Neural progenitor cell (in vitro differentiated cells): ENCODE data around the gene GOLT1A. TPM values are rescaled to one million over a fixed set of nuclear protein-coding genes. Genes with fewer than 3 reads are reported as not detected.

Experiments used
- DNase-seq: peaks from one replicate; pipeline ENCODE4 v3.0.0-alpha.2; 2016; ENCODE audit warnings: low spot score
- H2AFZ ChIP-seq: fragments of 200-600 bp; sonication (generic); replicated peaks from 2 replicates; pipeline ENCODE4 v1.6.1; 2016; ENCODE audit warnings: antibody characterized with exemption
- H3F3A ChIP-seq: fragments of 200-600 bp; sonication (generic); 2 replicates; pipeline ENCODE4 v1.6.1; 2016; ENCODE audit warnings: antibody characterized with exemption, low read depth
- H3K27ac ChIP-seq: fragments of 200-600 bp; sonication (generic); 2 replicates; pipeline ENCODE4 v1.5.1; 2016; ENCODE audit warnings: mild to moderate bottlenecking
- H3K27me3 ChIP-seq: fragments of 200-600 bp; sonication (generic); 2 replicates; pipeline ENCODE4 v1.6.1; 2016; ENCODE audit warnings: mild to moderate bottlenecking, moderate library complexity
- H3K36me3 ChIP-seq: fragments of 200-600 bp; sonication (generic); 2 replicates; pipeline ENCODE4 v1.5.1; 2016
- H3K4me1 ChIP-seq: fragments of 200-600 bp; sonication (generic); 2 replicates; pipeline ENCODE4 v1.6.1; 2016; ENCODE audit warnings: mixed run types
- H3K4me2 ChIP-seq: fragments of 200-600 bp; sonication (generic); 2 replicates; pipeline ENCODE4 v1.6.1; 2016
- H3K4me3 ChIP-seq: fragments of 200-600 bp; sonication (generic); 2 replicates; pipeline ENCODE4 v1.5.1; 2016
- H3K79me2 ChIP-seq: fragments of 200-600 bp; sonication (generic); 2 replicates; pipeline ENCODE4 v1.6.1; 2016; ENCODE audit warnings: low read depth
- H3K9ac ChIP-seq: fragments of 200-600 bp; sonication (generic); 2 replicates; pipeline ENCODE4 v1.6.1; 2016
- H3K9me3 ChIP-seq: fragments of 200-600 bp; sonication (generic); 2 replicates; pipeline ENCODE4 v1.5.1; 2016; ENCODE audit warnings: low read depth
- H4K20me1 ChIP-seq: fragments of 200-600 bp; sonication (generic); 2 replicates; pipeline ENCODE4 v1.6.1; 2016; ENCODE audit warnings: low read depth
- H3K27ac Mint-ChIP-seq: 3 replicates; pipeline ENCODE4 v1.8.0; 2021; ENCODE audit warnings: mixed read lengths
- H3K27me3 Mint-ChIP-seq: 2 replicates; pipeline ENCODE4 v1.8.0; 2022; ENCODE audit warnings: low read depth, mild to moderate bottlenecking, inconsistent platforms, moderate library complexity, mixed read lengths; ENCODE audit not compliant: insufficient read depth
- H3K36me3 Mint-ChIP-seq: 3 replicates; pipeline ENCODE4 v1.8.0; 2021; ENCODE audit warnings: mixed read lengths
- H3K4me1 Mint-ChIP-seq: 3 replicates; pipeline ENCODE4 v1.8.0; 2021; ENCODE audit warnings: mixed read lengths
- H3K4me3 Mint-ChIP-seq: 3 replicates; pipeline ENCODE4 v1.8.0; 2021; ENCODE audit warnings: mild to moderate bottlenecking, moderate library complexity, mixed read lengths
- H3K9me3 Mint-ChIP-seq: 3 replicates; pipeline ENCODE4 v1.8.0; 2020; ENCODE audit warnings: mixed read lengths
- EZH2 ChIP-seq: fragments of 200-600 bp; sonication (generic); IDR thresholded peaks from 2 replicates; pipeline ENCODE4 v1.6.1; 2017; ENCODE audit warnings: antibody characterized with exemption, mild to moderate bottlenecking, moderate library complexity
- EZH2phosphoT487 ChIP-seq: fragments of 200-600 bp; sonication (generic); IDR thresholded peaks from 2 replicates; pipeline ENCODE4 v1.6.1; 2017; ENCODE audit warnings: antibody characterized with exemption
- total RNA-seq: library from RNA; depleted of rRNA; stranded (reverse); fragments of >200 nt; gene quantifications from 2 replicates; pipeline ENCODE4 v1.2.3, GENCODE V29; 2015; ENCODE audit warnings: low replicate concordance
- TF ChIP-seq, protein P1 (sequence below): fragments of 200-600 bp; sonication (generic); IDR thresholded peaks from 2 replicates; pipeline ENCODE4 v1.5.1; 2017; ENCODE audit warnings: antibody characterized with exemption, mild to moderate bottlenecking

The GOLT1A gene
- total RNA-seq, 1 donor from 2014 or later: not detected

DNA sequence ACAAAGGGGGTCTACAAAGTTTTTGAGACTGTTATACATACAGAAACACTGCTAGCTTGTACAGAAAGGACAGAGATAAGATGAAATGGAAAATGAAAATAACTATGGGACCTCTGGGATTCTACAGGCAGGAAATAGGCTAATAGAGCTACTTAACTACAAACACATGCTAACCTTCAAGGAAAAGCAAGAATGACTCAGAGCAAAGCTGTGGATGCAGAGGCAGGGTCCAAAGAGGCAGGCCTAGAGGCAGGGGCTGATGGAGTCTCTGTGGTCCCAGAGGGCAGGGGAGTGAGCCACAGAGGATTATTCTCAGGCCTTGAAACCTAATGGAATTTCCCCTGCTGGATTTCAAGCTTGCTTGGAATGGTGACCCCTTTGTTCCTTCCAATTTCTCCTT is 18.7 kb upstream of the GOLT1A start:
- Mint-ChIP-seq H3K9me3 (peaks cover 8% of the 10 kb centered on the region), H3K27me3 (peaks cover 7% of the 10 kb centered on the region), H3K36me3 (peaks cover 52% of the 10 kb centered on the region), H3K4me3 (peak overlapping the region; percentile 54), H3K4me1 (no peaks in the 10 kb centered on the region), H3K27ac (no peak overlapping the region)
- H3K36me3 ChIP-seq: no peaks in the 10 kb centered on the region
- TF ChIP-seq EZH2phosphoT487 (no peak), EZH2 (no peak)
- TF ChIP-seq, protein P1, sequence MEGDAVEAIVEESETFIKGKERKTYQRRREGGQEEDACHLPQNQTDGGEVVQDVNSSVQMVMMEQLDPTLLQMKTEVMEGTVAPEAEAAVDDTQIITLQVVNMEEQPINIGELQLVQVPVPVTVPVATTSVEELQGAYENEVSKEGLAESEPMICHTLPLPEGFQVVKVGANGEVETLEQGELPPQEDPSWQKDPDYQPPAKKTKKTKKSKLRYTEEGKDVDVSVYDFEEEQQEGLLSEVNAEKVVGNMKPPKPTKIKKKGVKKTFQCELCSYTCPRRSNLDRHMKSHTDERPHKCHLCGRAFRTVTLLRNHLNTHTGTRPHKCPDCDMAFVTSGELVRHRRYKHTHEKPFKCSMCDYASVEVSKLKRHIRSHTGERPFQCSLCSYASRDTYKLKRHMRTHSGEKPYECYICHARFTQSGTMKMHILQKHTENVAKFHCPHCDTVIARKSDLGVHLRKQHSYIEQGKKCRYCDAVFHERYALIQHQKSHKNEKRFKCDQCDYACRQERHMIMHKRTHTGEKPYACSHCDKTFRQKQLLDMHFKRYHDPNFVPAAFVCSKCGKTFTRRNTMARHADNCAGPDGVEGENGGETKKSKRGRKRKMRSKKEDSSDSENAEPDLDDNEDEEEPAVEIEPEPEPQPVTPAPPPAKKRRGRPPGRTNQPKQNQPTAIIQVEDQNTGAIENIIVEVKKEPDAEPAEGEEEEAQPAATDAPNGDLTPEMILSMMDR: no peak
- no peaks in the 10 kb centered on the region for H4K20me1 ChIP-seq
- H3K27ac ChIP-seq: no peak overlapping the region
- no peaks in the 10 kb centered on the region for H3K4me1 ChIP-seq
- no peak overlapping the region for H3K9ac ChIP-seq
- H3F3A ChIP-seq: no peaks in the 10 kb centered on the region
- H3K79me2 ChIP-seq: no peaks in the 10 kb centered on the region
- H3K27me3 ChIP-seq: no peaks in the 10 kb centered on the region
- no peaks in the 10 kb centered on the region for H3K9me3 ChIP-seq
- no peak for DNase-seq
- no peak overlapping the region for H2AFZ ChIP-seq
- H3K4me2 ChIP-seq: no peak overlapping the region
- H3K4me3 ChIP-seq: no peak overlapping the region

DNA sequence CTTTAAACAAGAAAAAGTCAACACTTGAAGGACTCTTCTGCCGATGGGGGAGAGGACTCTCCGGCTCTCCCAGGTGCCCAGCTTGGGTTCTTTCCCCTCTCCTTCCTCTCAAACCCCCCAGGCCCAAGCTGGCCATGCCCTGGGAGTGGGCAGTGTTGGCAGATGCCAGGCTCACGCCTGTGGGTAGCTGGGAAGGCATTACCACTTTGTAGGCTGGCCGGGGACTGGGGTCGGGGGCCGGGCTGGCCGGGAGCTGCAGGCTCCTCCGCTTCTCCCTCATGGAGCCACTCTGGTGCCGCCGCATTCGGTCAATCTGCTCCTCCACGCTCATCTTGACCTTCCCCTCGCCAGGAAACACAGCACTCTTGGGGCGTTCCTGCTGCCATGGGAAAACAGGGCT is 16.4 kb upstream of the GOLT1A start:
- Histone ChIP-seq H2AFZ (no peak overlapping the region), H3K79me2 (no peaks in the 10 kb centered on the region), H3K27ac (no peak overlapping the region), H3K27me3 (no peaks in the 10 kb centered on the region), H3K9ac (no peak overlapping the region), H3K36me3 (no peaks in the 10 kb centered on the region), H4K20me1 (no peaks in the 10 kb centered on the region), H3K4me1 (no peaks in the 10 kb centered on the region), H3K4me2 (no peak overlapping the region), H3F3A (no peaks in the 10 kb centered on the region), H3K9me3 (no peaks in the 10 kb centered on the region), H3K4me3 (no peak overlapping the region)
- Mint-ChIP-seq H3K9me3 (no peaks in the 10 kb centered on the region), H3K27ac (no peak overlapping the region), H3K36me3 (peaks cover 30% of the 10 kb centered on the region), H3K27me3 (peaks cover 4% of the 10 kb centered on the region), H3K4me3 (no peak overlapping the region), H3K4me1 (no peaks in the 10 kb centered on the region)
- no peak for DNase-seq
- TF ChIP-seq EZH2phosphoT487: no peak
- TF ChIP-seq EZH2: no peak
- TF ChIP-seq, protein P1: no peak

DNA sequence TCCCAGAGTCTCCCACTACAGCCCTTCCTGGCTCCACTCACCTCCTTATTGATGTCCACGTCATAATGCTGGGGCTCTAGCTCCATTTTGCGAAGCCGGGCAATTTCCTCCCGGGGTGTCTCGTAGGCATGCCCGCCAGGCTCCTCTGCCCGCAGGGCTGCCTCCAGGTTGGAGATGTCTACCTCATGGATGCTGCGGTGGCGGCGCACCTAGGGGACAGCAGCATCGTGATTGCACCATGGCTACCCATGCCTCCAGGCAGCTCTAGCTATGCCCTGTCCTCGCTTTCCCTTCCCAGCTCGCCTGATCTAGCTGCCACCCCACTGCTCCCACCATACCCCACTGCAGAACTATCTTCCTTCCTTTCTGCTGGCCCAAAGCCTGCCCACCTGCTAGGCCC is 15.1 kb upstream of the GOLT1A start:
- H3K27ac Mint-ChIP-seq: no peak overlapping the region
- H2AFZ ChIP-seq: no peak overlapping the region
- peaks cover 25% of the 10 kb centered on the region for H3K36me3 Mint-ChIP-seq
- H3K9me3 ChIP-seq: no peaks in the 10 kb centered on the region
- H3K9ac ChIP-seq: no peak overlapping the region
- no peaks in the 10 kb centered on the region for H4K20me1 ChIP-seq
- H3K4me2 ChIP-seq: no peak overlapping the region
- H3K4me3 ChIP-seq: no peak overlapping the region
- no peaks in the 10 kb centered on the region for H3K4me1 Mint-ChIP-seq
- H3K27me3 Mint-ChIP-seq: peaks cover 4% of the 10 kb centered on the region
- no peaks in the 10 kb centered on the region for H3K27me3 ChIP-seq
- H3K79me2 ChIP-seq: no peaks in the 10 kb centered on the region
- H3K36me3 ChIP-seq: no peaks in the 10 kb centered on the region
- no peaks in the 10 kb centered on the region for H3K4me1 ChIP-seq
- TF ChIP-seq EZH2 (no peak), EZH2phosphoT487 (no peak)
- TF ChIP-seq, protein P1: no peak
- no peak for DNase-seq
- H3K4me3 Mint-ChIP-seq: no peak overlapping the region
- H3F3A ChIP-seq: no peaks in the 10 kb centered on the region
- H3K9me3 Mint-ChIP-seq: no peaks in the 10 kb centered on the region
- H3K27ac ChIP-seq: no peak overlapping the region
